GM19372 (cell line): ENCODE data around the gene KMT2E.
"Not testable (repeated sequence)": the region's sequence is repeated elsewhere in the genome, so short reads cannot be mapped to it uniquely, and the experiment has no call there.

Experiments used
- ATAC-seq: cut with Tn5 transposase; IDR thresholded peaks from one replicate; pipeline ENCODE4 v1.9.1; 2021; ENCODE audit warnings: mild to moderate bottlenecking, low read depth, moderate library complexity; ENCODE audit not compliant: unreplicated experiment

KMT2E gene

GRCh38 chr7:104982308-104983075, 31.5 kb upstream of the KMT2E start:
- no peak for ATAC-seq

GRCh38 chr7:104983076-104983577, 30.9 kb upstream of the KMT2E start:
- no peak for ATAC-seq

- peak; percentile 84 for ATAC-seq
Measured at GRCh38 chr7:104983578-104984539, 30.1 kb upstream of the KMT2E start.

- ATAC-seq, result no peak
Measured at GRCh38 chr7:104984585-104985258, 29.3 kb upstream of the KMT2E start.

- no peak for ATAC-seq
Measured at GRCh38 chr7:104985259-104985617, 28.8 kb upstream of the KMT2E start.

GRCh38 chr7:104986628-104987259, 27.3 kb upstream of the KMT2E start:
- no peak for ATAC-seq

GRCh38 chr7:104987403-104987802, 26.6 kb upstream of the KMT2E start:
- ATAC-seq, result not testable (repeated sequence)

- ATAC-seq, result no peak
Measured at GRCh38 chr7:104990983-104991382, 23.0 kb upstream of the KMT2E start.

GRCh38 chr7:104992306-104992705, 21.7 kb upstream of the KMT2E start:
- no peak for ATAC-seq

GRCh38 chr7:104993217-104993862, 20.7 kb upstream of the KMT2E start:
- ATAC-seq, result no peak

GRCh38 chr7:104998040-104998752, 15.8 kb upstream of the KMT2E start:
- ATAC-seq, result no peak

GRCh38 chr7:105000200-105000599, 13.8 kb upstream of the KMT2E start:
- no peak for ATAC-seq

- ATAC-seq, result no peak
Measured at GRCh38 chr7:105000927-105001336, 13.1 kb upstream of the KMT2E start.

- no peak for ATAC-seq
Measured at GRCh38 chr7:105001652-105002184, 12.3 kb upstream of the KMT2E start.

GRCh38 chr7:105003275-105003674, 10.7 kb upstream of the KMT2E start:
- no peak for ATAC-seq

- no peak for ATAC-seq
Measured at GRCh38 chr7:105003872-105004510, 10.0 kb upstream of the KMT2E start.

GRCh38 chr7:105005006-105005405, 9.0 kb upstream of the KMT2E start:
- not testable (repeated sequence) for ATAC-seq

- not testable (repeated sequence) for ATAC-seq
Measured at GRCh38 chr7:105005486-105005885, 8.5 kb upstream of the KMT2E start.
